Erythroblast (primary cell): Measurements from ENCODE around the gene TANC2.

ENCODE experiments used
- GATA1 ChIP-seq: IDR thresholded peaks from 2 replicates; pipeline ENCODE4 v1.6.1; 2011; ENCODE audit warnings: low read depth, mild to moderate bottlenecking, control low read depth, low read length, moderate library complexity
- POLR2A ChIP-seq: IDR thresholded peaks from 2 replicates; pipeline ENCODE4 v1.6.1; 2011; ENCODE audit warnings: mild to moderate bottlenecking, low read length

DNA sequence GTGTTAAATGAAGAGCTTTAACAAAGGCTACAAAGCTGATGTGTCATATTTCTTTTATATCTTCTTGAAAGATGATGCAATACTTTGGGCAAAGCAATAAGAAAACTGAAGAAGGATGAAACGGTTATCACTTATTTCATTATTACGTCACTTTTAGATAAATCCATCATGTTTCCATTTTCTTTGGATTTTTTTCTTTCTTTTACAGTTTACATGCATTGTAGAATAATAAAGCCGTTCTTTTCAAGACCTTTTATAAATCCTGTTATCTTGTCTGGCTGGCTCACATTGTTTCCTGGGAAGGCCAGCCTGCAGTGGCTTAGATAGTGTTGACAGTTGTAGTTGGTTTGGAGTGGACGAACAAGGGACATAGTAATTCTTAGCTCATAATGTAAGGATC, 28.9 kb downstream of the TANC2 start:
- TF ChIP-seq POLR2A: no peak
- TF ChIP-seq GATA1: no peak
